Keratinocyte (primary cell): ENCODE results near the gene WLS. TPM values are rescaled to one million over a fixed set of nuclear protein-coding genes. Genes with fewer than 3 reads are reported as not detected.

Source experiments
- DNase-seq: peaks from one replicate; pipeline ENCODE4 v3.0.0-alpha.2; 2011; ENCODE audit warnings: low read depth, missing footprints, low spot score
- FAIRE-seq: peaks from 2 replicates; lab custom pipeline; 2011; peaks lifted over from hg19 to GRCh38; lab: Jason Lieb, UNC
- H2AFZ ChIP-seq: 2 replicates; pipeline ENCODE4 v1.6.0; 2012; ENCODE audit warnings: low read length, control low read depth, inconsistent platforms; ENCODE audit not compliant: control insufficient read depth
- H3K27ac ChIP-seq: 2 replicates; pipeline ENCODE4 v1.5.1; 2011; ENCODE audit warnings: low read length; ENCODE audit not compliant: control insufficient read depth, insufficient read depth
- H3K27me3 ChIP-seq: 3 replicates; pipeline ENCODE4 v1.6.0; 2011; ENCODE audit warnings: low read length; ENCODE audit not compliant: control insufficient read depth, insufficient read depth; ENCODE audit errors: extremely low read depth
- H3K36me3 ChIP-seq, 2 experiments: 2 replicates in 1 of 2; 3 replicates in 1 of 2; pipeline ENCODE4 v1.5.1; 2011; ENCODE audit warnings: low read length in 2 of 2, mild to moderate bottlenecking in 1 of 2; ENCODE audit not compliant: control insufficient read depth in 2 of 2, insufficient read depth in 2 of 2; ENCODE audit errors: extremely low read depth in 1 of 2
- H3K4me1 ChIP-seq: 3 replicates; pipeline ENCODE4 v1.5.1; 2011; ENCODE audit warnings: low read length; ENCODE audit not compliant: control insufficient read depth, insufficient read depth; ENCODE audit errors: extremely low read depth
- H3K4me2 ChIP-seq: 3 replicates; pipeline ENCODE4 v1.6.0; 2011; ENCODE audit warnings: low read depth, low read length; ENCODE audit not compliant: control insufficient read depth, insufficient read depth; ENCODE audit errors: extremely low read depth
- H3K4me3 ChIP-seq, 3 experiments: fragments of 200-600 bp in 1 of 3; sonication (generic) in 1 of 3; 2 replicates in 2 of 3; 3 replicates in 1 of 3; pipeline ENCODE4 v1.5.1; 2011 to 2016; ENCODE audit warnings: low read length in 3 of 3, mild to moderate bottlenecking in 3 of 3, control low read depth in 2 of 3, inconsistent platforms in 1 of 3, low read depth in 1 of 3, mixed read lengths in 1 of 3, mixed run types in 1 of 3, moderate library complexity in 1 of 3; ENCODE audit not compliant: control insufficient read depth in 2 of 3, insufficient read depth in 2 of 3; ENCODE audit errors: extremely low read depth in 1 of 3
- H3K79me2 ChIP-seq: 2 replicates; pipeline ENCODE4 v1.6.0; 2012; ENCODE audit warnings: low read length; ENCODE audit not compliant: control insufficient read depth, insufficient read depth
- H3K9ac ChIP-seq: 3 replicates; pipeline ENCODE4 v1.6.0; 2011; ENCODE audit warnings: low read length; ENCODE audit not compliant: control insufficient read depth, insufficient read depth; ENCODE audit errors: extremely low read depth
- H3K9me1 ChIP-seq: 3 replicates; pipeline ENCODE4 v1.6.0; 2011; ENCODE audit warnings: low read length; ENCODE audit not compliant: control insufficient read depth, insufficient read depth; ENCODE audit errors: extremely low read depth
- H3K9me3 ChIP-seq: 2 replicates; pipeline ENCODE4 v1.5.1; 2012; ENCODE audit warnings: low read depth, low read length; ENCODE audit not compliant: control insufficient read depth
- H4K20me1 ChIP-seq: 3 replicates; pipeline ENCODE4 v1.6.0; 2011; ENCODE audit warnings: low read length; ENCODE audit not compliant: control insufficient read depth, insufficient read depth; ENCODE audit errors: extremely low read depth
- CTCF ChIP-seq, 3 experiments: IDR thresholded peaks in 1 of 3; conservative IDR thresholded peaks in 1 of 3; optimal IDR thresholded peaks in 1 of 3; 2 replicates in 2 of 3; 3 replicates in 1 of 3; pipeline versions ENCODE3 to v1.5.1; 2011; ENCODE audit warnings: low read length in 3 of 3, mild to moderate bottlenecking in 3 of 3, moderate library complexity in 2 of 3, control low read depth in 1 of 3, inconsistent platforms in 1 of 3; ENCODE audit not compliant: insufficient read depth in 2 of 3; ENCODE audit errors: extremely low read depth in 1 of 3
- EZH2 ChIP-seq: IDR thresholded peaks from one replicate; pipeline ENCODE4 v1.6.1; 2012; ENCODE audit warnings: inconsistent platforms, mild to moderate bottlenecking, low read length, moderate library complexity
- dilution Hi-C: fragments of 300-500 bp; cut with MboI; formaldehyde crosslinking; loops from one replicate; pipeline ENCODE4 v1.7.0; 2020; ENCODE audit warnings: low sequenced_read_pairs; ENCODE audit not compliant: extremely low pct_ligation_motif_present
- polyA plus RNA-seq, 5 experiments: library from polyadenylated mRNA; depleted of rRNA in 3 of 5; stranded (reverse) in 3 of 5; stranded (forward) in 1 of 5; unstranded in 1 of 5; fragments of >200 nt; gene quantifications; 1 replicate in 1 of 5; 2 replicates in 3 of 5; 3 replicates in 1 of 5; pipeline versions ENCODE4 v1.2.1 to v1.2.3, GENCODE V29; 2011 to 2012; ENCODE audit warnings: missing spikeins in 2 of 5, low read depth in 1 of 5, low replicate concordance in 1 of 5

WLS gene
- polyA plus RNA-seq, 1 donor (not counting 4 experiments of a cell fraction or from before 2014, with no cell fraction given), result 92.4 TPM

- TF ChIP-seq EZH2 (no peak), CTCF (optimal IDR thresholded peaks at IDR 0.05 in 1 of 3, IDR thresholded peaks at IDR 0.05 in 1 of 3, conservative IDR thresholded peaks at IDR 0.05 in 1 of 3; ENCODE audit: extremely low read depth in 1 of 3, insufficient read depth in 2 of 3, low read length in 3 of 3) (no peak)
- Histone ChIP-seq H3K4me3 (no peak overlapping the region), H3K9me3 (no peaks in the 10 kb centered on the region), H4K20me1 (no peaks in the 10 kb centered on the region), H3K4me2 (no peak overlapping the region), H3K9ac (no peak overlapping the region), H2AFZ (no peak overlapping the region), H3K79me2 (no peaks in the 10 kb centered on the region), H3K27ac (no peak overlapping the region), H3K27me3 (no peaks in the 10 kb centered on the region), H3K36me3 (peaks cover 0 to 12% of the 10 kb centered on the region in 2 experiments), H3K4me1 (peaks cover 8% of the 10 kb centered on the region), H3K9me1 (no peaks in the 10 kb centered on the region)
- no peak for DNase-seq
- FAIRE-seq, result no peak
- dilution Hi-C loops, result loop anchor here (25.0 kb wide), 1 partner anchor 194 kb away; no protein-coding TSS in a partner anchor
Measured at GRCh38 chr1:68143633-68144032, 88.7 kb downstream of the WLS start.

DNA sequence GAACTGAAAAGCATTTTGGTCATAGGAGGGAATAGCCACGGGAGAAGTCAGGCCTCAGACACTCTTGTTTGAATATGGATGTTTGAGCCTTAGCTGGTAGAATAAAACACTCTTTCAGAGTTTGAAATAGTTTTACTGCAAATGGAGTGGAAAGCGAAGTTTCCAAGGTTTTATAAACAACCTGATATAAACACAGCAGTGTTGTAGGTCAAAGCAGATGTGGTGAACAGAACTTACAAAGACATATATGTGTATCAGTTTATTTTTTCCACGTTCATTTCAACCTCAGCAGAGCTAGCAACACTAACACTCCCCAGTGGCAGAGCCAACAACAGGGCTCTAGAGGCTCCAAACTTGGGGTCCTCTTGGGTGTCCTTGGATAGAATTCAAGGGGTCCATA lies 89.9 kb downstream of the WLS start:
- dilution Hi-C loops, result loop anchor here (25.0 kb wide), 1 partner anchor 195 kb away; no protein-coding TSS in a partner anchor
- H3K36me3 ChIP-seq, result peaks cover 4 to 10% of the 10 kb centered on the region in 2 experiments
- H3K79me2 ChIP-seq, result no peaks in the 10 kb centered on the region

More for the DNA sequence above, 89.9 kb downstream of the WLS start:
- no peaks in the 10 kb centered on the region for H3K9me3 ChIP-seq
- no peak overlapping the region for H3K9ac ChIP-seq
- H3K27me3 ChIP-seq, result no peaks in the 10 kb centered on the region
- H4K20me1 ChIP-seq, result no peaks in the 10 kb centered on the region
- TF ChIP-seq CTCF (optimal IDR thresholded peaks at IDR 0.05 in 1 of 3, IDR thresholded peaks at IDR 0.05 in 1 of 3, conservative IDR thresholded peaks at IDR 0.05 in 1 of 3; ENCODE audit: extremely low read depth in 1 of 3, insufficient read depth in 2 of 3, low read length in 3 of 3), result no peak
- no peak for TF ChIP-seq EZH2
- no peak overlapping the region for H3K27ac ChIP-seq
- H3K4me1 ChIP-seq, result peaks cover 8% of the 10 kb centered on the region
- FAIRE-seq (no peak), DNase-seq (no peak)
- H2AFZ ChIP-seq, result no peak overlapping the region
- no peak overlapping the region for H3K4me2 ChIP-seq
- H3K9me1 ChIP-seq, result no peaks in the 10 kb centered on the region
- no peak overlapping the region for H3K4me3 ChIP-seq
